Esophagus squamous epithelium (tissue), 5 donors: ENCODE results near the gene RBM25. TPM values are rescaled to one million over a fixed set of nuclear protein-coding genes. Genes with fewer than 3 reads are reported as not detected.

Experiments
- DNase-seq: peaks from one replicate; lab custom pipeline; 2025; lab: John Stamatoyannopoulos, UW
- H3K27ac ChIP-seq, 4 donors: fragments of 200-600 bp; sonication (generic); one replicate each; pipeline ENCODE4 v1.5.1; 2016 to 2019; ENCODE audit warnings: mild to moderate bottlenecking in 1 of 4
- H3K27me3 ChIP-seq, 4 donors: fragments of 200-600 bp; sonication (generic); 1 replicate in 3 of 4; 2 replicates in 1 of 4; pipeline versions ENCODE4 v1.5.1 to v1.6.0; 2017 to 2021; ENCODE audit warnings: antibody characterized with exemption in 1 of 4
- H3K36me3 ChIP-seq, 3 donors: fragments of 200-600 bp; sonication (generic); one replicate each; pipeline ENCODE4 v1.5.1; 2016 to 2019
- H3K4me1 ChIP-seq, 3 donors: fragments of 200-600 bp; sonication (generic); one replicate each; pipeline ENCODE4 v1.5.1; 2017 to 2019
- H3K4me3 ChIP-seq, 4 donors: fragments of 200-600 bp; sonication (generic); 1 replicate in 3 of 4; 2 replicates in 1 of 4; pipeline ENCODE4 v1.5.1; 2016 to 2019; ENCODE audit warnings: mild to moderate bottlenecking in 2 of 4, moderate library complexity in 1 of 4
- H3K9me3 ChIP-seq, 3 donors: fragments of 200-600 bp; sonication (generic); one replicate each; pipeline ENCODE4 v1.5.1; 2016 to 2019
- CTCF ChIP-seq, 6 experiments: fragments of 450-650 bp in 4 of 6; fragments of 200-600 bp in 2 of 6; sonication (generic) in 2 of 6; IDR thresholded peaks; one replicate each; pipeline ENCODE4 v1.5.1; 2016 to 2019; ENCODE audit warnings: antibody characterized with exemption in 6 of 6, mild to moderate bottlenecking in 4 of 6, moderate library complexity in 4 of 6
- POLR2A ChIP-seq, 4 donors: fragments of 450-650 bp; IDR thresholded peaks; one replicate each; pipeline ENCODE4 v1.6.1; 2017; ENCODE audit warnings: antibody characterized with exemption in 4 of 4, mild to moderate bottlenecking in 4 of 4, moderate library complexity in 3 of 4
- WGBS, 2 donors: methylation state at CpG; one replicate each; pipeline ENCODE4 v1.1.5; 2018; 5-methylcytosine and 5-hydroxymethylcytosine counted together
- intact Hi-C: fragments of 100-400 bp; cut with DNase I; formaldehyde crosslinking; loops from one replicate; pipeline ENCODE4 v1.15.0; 2022
- total RNA-seq, 4 donors: library from RNA; depleted of rRNA; stranded (reverse); fragments of >200 nt; gene quantifications; one replicate each; pipeline ENCODE4 v1.1.0, GENCODE V29; 2016
- donor health status: DM: yes; HTN: yes; CAD: no.

The RBM25 gene
- total RNA-seq, 4 donors from 2014 or later = 22.3 to 58.2 (median 34.2) TPM

- Histone ChIP-seq H3K4me3 (no peak overlapping the region), H3K36me3 (peaks cover 0 to 87% (median 4%) of the 10 kb centered on the region in 3 donors), H3K27me3 (no peaks in the 10 kb centered on the region), H3K9me3 (no peaks in the 10 kb centered on the region), H3K4me1 (peaks cover 0 to 11% (median 0%) of the 10 kb centered on the region in 3 donors), H3K27ac (no peak overlapping the region)
- TF ChIP-seq POLR2A (IDR thresholded peaks at IDR 0.05) = no peak
- no peak for TF ChIP-seq CTCF (IDR thresholded peaks at IDR 0.05)
- WGBS, 2 donors = 75 to 94% methylated on average over 3 to 4 of the region's 4 CpGs
- DNase-seq = no peak
- intact Hi-C loops = no loop called here
Measured at GRCh38 chr14:73069585-73069984, 11.3 kb downstream of the RBM25 start.

GRCh38 chr14:73091044-73091443, 32.7 kb downstream of the RBM25 start:
- Histone ChIP-seq H3K4me3 (no peak overlapping the region), H3K27ac (no peak overlapping the region), H3K36me3 (peaks cover 4 to 96% (median 29%) of the 10 kb centered on the region in 3 donors), H3K27me3 (no peaks in the 10 kb centered on the region), H3K4me1 (no peaks in the 10 kb centered on the region), H3K9me3 (no peaks in the 10 kb centered on the region)
- intact Hi-C loops = no loop called here
- DNase-seq = no peak
- WGBS, 2 donors = 70 to 91% methylated on average over 2 of the region's 2 CpGs
- no peak for TF ChIP-seq POLR2A (IDR thresholded peaks at IDR 0.05)
- no peak for TF ChIP-seq CTCF (IDR thresholded peaks at IDR 0.05)

- H3K27ac ChIP-seq = no peak overlapping the region
- H3K4me1 ChIP-seq = no peaks in the 10 kb centered on the region
- H3K36me3 ChIP-seq = peaks cover 6 to 96% (median 8%) of the 10 kb centered on the region in 3 donors
- no peak overlapping the region for H3K4me3 ChIP-seq
- no peaks in the 10 kb centered on the region for H3K9me3 ChIP-seq
- no peak for DNase-seq
- 91 to 95% methylated on average over 11 of the region's 11 CpGs for WGBS, 2 donors
- H3K27me3 ChIP-seq = no peaks in the 10 kb centered on the region
- TF ChIP-seq POLR2A (IDR thresholded peaks at IDR 0.05) = no peak
- TF ChIP-seq CTCF (IDR thresholded peaks at IDR 0.05) = no peak
- intact Hi-C loops = no loop called here
Measured at GRCh38 chr14:73097421-73097820, 39.1 kb downstream of the RBM25 start.

GRCh38 chr14:73100334-73100733, 42.0 kb downstream of the RBM25 start:
- WGBS, 2 donors = 89 to 96% methylated on average over 4 of the region's 4 CpGs

More at GRCh38 chr14:73100334-73100733, 42.0 kb downstream of the RBM25 start:
- H3K4me1 ChIP-seq = no peaks in the 10 kb centered on the region
- DNase-seq = no peak
- no peak overlapping the region for H3K27ac ChIP-seq
- peaks cover 12 to 100% (median 14%) of the 10 kb centered on the region in 3 donors for H3K36me3 ChIP-seq
- no peaks in the 10 kb centered on the region for H3K9me3 ChIP-seq
- intact Hi-C loops = no loop called here
- TF ChIP-seq POLR2A (IDR thresholded peaks at IDR 0.05) = no peak
- TF ChIP-seq CTCF (IDR thresholded peaks at IDR 0.05) = no peak
- H3K27me3 ChIP-seq = no peaks in the 10 kb centered on the region
- H3K4me3 ChIP-seq = no peak overlapping the region
